Hepatic stellate cell (primary cell): Measurements from ENCODE around the gene SAXO1.
A peak's percentile ranks its signal among the peaks of the same experiment; 100 is the strongest.

ENCODE experiments used
- DNase-seq: peaks from one replicate; pipeline ENCODE4 v3.0.0; 2011; ENCODE audit warnings: low spot score

SAXO1 gene

DNA sequence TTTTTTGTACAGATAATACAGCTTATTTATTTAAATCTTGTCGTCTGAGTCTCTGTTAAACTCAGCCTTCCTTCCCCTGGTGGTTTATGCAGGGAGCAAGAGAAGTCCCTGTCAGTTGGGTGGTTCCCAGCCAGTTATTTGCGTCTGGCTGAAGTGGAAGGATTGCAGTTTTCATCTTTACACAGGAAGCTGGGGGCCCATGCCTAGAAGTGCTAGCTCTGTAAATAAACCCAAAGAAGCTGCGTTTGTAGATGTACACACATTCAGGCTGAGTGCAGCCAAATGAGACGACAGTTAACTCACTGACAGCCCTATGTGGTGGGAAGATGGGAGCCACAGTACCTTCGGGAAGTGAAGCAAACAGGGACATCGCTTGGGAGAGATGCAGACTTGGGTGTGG lies 122.1 kb downstream of the SAXO1 start:
- peak; percentile 67 for DNase-seq

DNA sequence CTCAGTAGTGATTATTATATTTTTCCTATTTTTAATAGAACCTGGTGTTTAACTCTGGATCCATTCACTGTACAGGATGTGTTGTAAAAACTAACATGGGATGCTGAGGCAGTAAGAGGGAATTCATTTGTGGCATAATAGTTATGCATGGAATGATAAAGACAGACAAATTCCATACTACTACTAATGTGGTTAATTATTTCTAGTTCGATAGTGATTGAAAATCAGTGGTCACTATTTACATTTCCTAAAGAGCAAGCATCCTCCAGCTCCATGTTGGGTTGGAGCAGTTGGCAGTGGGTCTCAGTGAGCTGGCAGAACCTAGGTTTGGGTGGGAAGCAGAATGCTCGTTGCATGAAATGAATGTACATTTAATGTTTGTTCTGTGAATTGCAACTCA lies 122.6 kb downstream of the SAXO1 start:
- peak; percentile 50 for DNase-seq

DNA sequence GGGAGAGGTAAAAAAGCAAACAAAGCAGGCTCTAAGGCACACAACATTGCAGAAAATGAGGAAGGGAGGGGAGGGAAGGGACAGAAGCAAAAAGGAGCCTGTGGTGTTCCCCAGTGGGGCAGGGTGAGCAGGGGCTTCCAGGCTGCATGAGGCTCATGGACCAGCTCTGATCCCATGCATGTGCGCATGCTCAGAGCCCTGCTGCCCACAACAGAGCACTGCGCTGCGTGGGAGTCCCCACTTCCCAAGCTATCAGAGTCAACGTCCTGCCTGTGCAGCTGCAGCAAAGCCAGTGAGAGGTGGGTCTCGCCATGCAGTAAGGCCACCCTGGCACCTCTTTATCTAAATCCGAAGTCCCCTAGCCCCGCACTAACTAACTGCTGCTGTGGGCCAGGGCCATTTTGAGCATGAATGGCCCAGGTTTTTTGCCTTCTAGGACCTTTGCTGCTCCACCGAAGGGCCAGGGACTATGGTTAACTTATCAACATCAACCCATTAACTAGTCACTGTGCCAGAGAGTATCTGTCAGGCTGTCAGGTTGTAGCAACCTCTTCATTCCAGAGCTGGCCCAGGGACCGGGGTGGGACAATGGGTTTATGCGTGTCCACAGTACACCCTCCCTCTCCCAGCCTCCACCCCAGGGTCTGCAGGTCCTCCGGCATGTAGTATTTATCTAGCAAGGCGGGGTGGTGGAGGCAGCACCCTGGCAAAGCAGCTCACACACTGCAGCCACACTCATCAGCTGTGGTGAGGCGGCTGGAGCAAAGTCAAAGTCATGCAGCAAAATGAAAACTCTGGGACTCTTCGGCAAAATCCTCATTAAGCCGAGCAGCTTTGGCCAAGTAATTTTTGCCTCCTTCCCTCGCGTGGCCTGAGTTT lies 123.6 kb downstream of the SAXO1 start:
- DNase-seq, result no peak

DNA sequence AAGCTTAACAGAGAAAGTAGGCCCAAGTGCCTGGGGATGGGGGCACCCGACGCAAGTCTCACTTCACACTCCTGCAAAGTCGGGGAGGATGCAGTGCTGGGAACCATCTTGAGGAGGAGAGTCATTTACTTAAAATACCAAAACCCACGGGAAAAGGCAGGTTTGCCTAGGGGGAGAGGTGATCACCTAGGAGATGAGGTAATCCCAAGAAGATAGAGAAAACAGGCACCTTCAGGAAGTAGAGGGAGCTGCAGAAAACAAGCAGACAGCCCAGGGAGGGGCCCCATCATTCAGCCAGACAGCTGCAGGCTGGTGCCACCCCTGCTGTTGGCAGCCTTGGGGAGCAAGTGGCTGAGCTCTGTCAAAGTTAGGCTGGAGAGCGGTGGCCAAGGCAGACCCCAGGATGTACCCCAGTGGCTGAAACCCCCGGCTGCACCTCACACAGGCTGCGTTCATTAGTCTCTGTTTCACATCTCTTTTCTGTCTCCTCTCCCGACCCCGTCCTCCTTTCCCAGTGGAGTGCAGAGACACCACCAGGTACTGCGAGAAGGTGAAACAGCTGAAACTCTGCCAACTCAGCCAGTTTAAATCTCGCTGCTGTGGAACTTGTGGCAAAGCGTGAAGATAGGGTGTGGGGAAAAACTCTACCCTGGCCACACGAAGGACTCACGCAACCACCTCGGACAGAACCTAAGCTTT lies 124.9 kb downstream of the SAXO1 start:
- no peak for DNase-seq

DNA sequence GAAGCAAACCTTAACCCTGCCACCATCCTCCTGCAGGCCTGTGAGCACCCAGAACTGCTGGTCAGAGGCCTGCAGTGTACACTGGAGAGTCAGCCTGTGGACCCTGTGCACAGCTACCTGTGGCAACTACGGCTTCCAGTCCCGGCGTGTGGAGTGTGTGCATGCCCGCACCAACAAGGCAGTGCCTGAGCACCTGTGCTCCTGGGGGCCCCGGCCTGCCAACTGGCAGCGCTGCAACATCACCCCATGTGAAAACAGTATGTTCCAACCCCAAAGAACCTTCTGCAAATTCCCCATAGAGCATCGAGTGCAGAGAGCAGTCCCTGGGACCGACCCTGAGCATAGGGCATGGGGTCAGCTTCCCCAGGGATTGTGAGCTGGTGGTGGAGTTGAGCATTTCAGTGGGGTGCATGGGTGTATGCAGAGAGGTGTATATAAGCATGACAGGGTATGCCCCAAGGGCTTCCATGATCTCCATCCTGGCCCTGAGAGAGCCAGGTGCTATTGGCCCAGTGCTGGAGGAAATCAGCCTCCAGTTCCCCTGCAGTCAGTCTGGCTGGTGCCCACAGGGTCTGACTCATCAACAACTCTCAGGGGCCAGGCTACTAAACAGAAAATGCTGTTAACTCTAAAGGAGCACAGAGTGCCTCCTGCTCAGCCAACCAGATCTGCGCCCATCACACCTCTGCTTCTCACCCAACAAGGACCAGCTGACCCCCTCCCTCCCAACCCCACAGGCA lies 126.2 kb downstream of the SAXO1 start:
- DNase-seq, result peak; percentile 83

DNA sequence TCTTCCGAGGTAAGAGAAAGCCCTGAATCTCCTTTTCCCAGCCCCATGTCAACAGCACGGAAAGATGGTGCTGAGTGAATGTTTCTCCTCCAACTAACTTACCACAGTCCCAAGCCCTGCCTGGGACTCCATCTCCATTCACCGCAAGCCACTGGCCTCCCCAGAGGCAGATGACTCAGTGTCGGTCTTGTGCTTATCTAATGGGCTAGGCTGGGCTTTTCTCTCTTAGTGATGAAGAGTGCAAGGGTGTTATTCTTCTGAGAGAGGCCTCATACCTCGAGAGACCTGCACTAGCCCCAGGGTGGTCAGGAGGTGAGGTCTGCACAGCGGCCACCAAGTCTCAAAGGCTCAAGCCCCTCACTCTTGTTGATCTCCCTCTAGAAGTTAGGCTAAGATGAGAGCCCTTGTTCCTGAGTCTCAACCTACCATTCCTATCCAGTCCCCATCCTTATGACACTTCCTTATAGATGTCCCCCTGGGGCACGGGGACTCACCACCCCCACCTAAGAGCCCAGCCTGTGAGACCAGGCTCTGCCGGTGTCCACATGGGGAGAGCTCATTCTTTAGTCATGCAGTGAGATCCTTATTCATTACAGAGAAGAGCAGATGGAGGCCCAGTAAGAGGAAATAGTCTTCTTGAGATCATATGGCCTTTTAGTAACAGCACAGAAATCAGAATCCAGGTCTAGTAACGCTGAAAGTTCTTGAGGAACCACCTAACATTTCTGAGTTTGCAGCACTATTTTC lies 127.0 kb downstream of the SAXO1 start:
- DNase-seq, result peak; percentile 77

DNA sequence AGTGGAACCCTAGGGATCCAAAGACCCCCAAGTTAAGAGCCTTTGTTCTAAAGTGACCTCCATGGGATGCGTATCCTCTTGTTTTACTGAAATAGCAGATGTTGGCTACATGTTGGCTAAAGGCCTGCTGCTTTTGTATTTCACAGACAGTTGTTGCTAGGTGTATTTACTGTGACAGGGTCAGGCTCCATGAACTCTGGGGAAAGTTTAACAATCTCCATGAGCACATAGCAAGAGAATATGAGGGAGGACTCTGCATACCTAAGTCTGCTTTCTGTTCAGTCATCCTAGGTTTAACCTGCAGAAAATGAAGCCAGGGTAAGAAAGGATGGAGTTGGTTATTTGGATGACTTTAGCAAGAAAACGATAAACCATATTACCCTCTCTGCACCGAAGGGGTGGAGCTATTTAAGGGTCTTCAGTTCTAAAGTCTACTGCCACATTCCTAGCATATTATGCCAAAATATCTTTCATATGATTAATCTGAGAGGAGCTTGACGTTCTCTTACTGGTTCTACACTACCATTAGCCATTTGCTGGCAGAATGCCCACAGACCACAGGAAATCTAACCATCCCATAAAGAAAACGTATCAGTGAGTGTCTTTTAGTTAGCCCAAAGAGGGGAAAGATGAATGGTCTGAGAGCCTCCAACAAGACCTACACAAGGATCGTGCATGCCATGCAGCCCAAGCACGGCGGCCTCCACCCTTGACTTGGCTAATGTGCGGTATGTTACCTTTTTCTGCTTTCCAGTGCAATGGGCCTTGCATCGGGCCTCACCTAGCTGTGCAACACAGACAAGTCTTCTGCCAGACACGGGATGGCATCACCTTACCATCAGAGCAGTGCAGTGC lies 127.8 kb downstream of the SAXO1 start:
- peak; percentile 61 for DNase-seq

DNA sequence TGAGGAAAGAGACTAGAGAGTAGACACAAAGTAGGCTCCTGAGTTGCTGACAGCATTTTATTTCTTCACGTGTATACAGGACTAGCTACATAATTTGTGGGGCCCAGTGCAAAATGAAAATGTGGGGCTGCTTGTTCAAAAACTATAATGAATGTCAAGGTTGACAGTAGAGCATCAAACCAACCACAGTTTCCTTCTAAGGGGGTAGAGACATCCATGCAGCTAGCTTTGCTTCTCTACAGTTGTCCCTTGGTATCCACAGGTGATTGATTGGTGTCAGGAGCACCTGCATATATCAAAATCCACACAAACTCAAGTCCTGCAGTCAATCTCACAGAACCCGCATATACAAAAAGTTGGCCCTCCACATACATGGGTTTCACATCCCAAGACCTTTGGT lies 129.6 kb downstream of the SAXO1 start:
- DNase-seq, result no peak

DNA sequence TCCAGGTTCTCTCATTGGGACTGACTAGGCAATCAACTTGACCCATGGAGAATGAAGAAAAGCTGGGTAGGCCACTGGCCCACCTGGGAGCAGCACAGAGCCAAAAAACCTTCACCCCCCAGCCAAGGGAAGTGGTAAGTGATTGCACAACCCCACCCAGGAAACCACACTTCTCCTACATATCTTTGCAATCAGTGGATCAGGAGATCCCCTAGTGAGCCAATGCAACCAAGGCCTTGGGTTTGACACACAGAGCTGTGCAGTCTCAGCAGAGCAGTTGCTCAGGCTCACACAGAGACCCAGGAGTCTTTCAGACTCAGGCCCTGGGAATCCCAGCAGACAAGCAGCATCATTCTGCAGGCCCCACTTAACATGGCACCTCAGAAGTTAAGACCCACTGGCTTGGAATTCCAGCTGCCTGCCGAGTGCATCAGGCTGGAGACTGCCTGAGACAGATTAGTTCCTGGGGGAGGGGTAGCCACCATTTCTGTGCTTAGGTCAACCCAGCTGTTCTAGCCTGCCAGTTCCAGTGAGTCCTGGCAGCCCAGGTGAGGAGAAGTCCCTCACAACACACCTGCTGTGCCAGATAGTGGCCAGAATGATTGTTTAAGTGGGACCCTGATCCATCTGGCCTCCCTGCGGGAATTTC lies 136.4 kb downstream of the SAXO1 start:
- DNase-seq, result no peak

DNA sequence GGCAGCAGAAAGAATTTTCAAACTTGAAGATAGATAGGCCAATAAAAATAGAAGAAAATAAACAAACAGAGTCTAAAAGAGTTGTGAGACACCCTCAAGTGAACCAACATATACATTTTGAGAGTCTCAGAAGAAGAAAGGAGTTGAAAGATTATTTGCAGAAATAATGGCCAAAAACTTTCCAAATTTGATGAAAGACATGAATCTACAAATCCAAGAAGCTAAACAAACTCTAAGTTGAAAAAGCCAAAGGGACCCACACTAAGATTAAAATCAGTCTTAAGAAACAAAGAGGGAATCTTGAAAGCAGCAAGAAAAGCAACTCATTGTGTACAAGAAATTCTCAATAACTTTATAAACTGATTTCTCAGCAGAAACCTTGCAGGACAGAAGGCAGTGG lies 137.0 kb downstream of the SAXO1 start:
- no peak for DNase-seq

DNA sequence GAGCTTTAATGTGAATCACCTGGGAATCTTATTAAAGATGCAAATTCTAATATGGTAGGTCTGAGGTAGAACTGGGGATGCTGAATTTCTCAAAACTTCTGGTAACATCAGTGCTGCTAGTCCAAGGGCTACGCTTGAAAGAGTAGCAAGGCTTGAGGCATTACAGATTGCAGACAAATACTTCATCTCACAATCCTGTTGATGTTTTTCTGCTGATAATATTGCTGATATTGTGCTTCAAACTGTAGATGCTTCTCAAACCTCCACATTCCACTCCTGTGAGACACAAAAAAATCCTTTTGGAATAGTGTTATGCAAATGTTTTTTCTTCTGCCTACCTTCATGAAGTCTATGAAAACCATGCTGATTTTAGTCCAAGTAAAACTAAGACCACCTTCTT lies 139.5 kb downstream of the SAXO1 start:
- no peak for DNase-seq

DNA sequence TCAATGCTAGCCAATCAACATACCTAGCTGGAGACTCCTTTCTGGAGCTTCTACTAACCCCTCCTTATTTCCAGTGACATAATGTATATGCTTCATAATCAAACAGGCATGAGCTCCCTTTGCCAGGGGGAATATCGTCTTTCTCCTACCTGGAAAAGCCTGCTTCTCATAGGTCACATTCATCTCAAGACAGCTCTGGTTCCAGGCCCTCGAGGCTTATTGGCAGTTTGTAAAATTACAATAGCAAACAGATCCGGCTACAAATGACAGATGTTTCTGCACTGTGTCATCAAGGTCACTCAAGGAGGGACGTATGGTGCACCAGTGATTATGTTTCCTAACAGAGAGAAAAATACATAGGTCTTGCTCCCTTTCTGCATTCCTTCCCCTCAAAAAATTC lies 140.0 kb downstream of the SAXO1 start:
- DNase-seq, result no peak

DNA sequence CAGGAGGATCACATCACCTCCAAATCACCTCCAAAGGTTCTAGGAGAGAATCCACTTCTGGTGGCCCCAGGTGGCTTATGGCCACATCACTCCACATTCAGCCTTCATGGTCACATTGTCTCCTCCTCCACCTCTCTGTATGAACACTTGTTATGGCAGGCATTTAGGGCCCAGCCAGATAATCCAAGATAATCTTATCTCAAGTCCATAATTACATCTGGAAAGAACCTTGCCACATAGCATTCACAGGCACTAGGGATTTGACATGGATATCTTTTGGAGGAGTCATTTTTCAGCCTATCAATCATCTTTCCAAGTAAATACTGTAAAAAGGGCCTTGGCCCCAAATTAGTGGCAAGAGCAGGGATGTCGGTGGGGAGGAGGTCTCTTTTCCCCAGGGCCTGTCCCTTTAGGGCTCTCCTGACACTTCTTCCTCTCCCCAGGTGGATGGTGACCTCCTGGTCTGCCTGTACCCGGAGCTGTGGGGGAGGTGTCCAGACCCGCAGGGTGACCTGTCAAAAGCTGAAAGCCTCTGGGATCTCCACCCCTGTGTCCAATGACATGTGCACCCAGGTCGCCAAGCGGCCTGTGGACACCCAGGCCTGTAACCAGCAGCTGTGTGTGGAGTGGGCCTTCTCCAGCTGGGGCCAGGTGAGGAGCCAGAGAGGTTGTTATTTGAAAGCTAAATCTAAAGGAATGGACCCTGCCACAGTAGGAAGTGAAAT lies 140.9 kb downstream of the SAXO1 start:
- DNase-seq, result no peak

DNA sequence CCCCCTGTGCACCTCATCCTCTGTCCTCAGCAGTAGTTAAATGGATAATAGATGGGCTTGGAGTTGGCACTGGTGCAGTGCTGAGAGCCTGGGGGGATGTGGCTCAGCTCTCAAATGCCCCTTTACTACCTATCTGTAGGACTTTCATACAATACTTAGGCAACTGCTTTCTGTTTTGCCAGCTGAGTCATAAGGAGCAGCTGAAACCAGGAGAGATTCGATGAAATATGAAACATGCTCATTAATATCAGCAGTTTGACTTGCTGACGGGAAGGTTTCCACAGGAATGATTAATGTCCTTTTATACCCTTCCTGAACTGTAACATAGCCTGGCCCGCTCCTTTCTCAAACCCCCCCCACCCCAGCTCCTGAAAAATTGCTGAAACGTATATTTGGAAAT lies 142.6 kb downstream of the SAXO1 start:
- DNase-seq, result peak; percentile 50

DNA sequence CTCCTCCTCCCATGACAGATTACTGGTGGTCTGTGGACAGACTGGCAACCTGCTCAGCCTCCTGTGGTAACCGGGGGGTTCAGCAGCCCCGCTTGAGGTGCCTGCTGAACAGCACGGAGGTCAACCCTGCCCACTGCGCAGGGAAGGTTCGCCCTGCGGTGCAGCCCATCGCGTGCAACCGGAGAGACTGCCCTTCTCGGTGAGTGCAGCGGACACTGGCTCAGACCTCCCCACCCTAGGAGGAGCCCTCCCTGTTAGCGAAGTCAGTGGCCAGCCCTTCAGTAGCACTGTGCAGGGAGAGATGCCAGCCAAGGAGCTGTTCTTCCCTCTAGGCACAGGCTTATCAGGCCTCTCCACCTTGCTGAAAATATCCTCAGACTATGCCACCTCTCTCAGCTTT lies 143.5 kb downstream of the SAXO1 start:
- no peak for DNase-seq

DNA sequence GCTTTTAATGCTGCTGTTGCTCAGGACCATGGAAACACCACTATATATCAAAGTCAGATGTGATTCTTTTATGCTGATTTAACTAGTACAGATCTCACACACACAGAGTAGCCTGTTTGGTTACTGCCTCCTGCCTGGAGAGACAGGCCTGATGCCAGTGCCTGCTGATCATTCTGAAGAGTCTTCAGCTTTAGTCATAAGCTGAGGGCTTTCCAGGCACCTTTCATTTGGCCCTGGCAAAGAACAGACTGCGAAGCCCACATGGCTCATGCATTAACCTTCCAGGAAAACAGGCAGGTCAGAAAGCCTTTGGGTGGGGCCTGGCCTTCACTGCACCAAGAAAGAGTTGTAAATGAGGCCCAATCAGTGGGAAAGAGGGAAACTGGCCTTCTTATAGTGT lies 144.7 kb downstream of the SAXO1 start:
- DNase-seq, result no peak

DNA sequence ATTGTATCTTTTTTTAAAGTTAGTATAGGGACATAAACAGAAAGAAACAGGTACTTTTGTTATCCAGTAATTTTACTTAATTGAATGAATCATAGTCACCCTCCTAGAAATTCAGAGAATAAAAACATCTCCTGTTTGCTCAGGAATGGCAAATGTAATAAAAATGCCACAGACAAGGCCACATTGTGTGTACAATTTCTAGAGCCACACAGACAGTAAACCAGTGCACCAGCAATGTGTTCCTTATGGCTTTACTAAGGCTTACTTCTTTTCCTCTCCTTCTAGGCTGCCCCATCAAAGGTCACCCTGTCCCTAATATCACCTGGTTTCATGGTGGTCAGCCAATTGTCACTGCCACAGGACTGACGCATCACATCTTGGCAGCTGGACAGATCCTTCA lies 145.5 kb downstream of the SAXO1 start:
- no peak for DNase-seq

DNA sequence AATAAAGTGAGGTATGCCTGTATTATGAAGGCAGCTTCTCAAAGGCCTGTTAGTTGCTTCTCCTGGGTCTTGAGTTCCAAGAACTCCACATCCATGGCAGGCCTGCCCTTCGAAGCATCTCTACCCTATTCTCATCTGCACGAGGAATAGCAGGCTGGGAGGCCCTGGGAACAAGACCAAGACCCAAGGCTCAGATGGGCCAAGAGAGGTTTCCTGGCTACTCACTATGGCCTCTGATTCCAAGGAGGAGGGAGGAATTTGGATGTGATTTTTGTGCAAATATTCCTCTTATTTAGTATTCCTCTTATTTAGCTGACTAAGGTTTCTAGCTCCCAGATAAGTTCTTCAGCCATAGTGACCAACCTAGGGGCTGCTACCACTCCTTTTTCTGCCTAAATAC lies 151.3 kb downstream of the SAXO1 start:
- DNase-seq, result no peak

DNA sequence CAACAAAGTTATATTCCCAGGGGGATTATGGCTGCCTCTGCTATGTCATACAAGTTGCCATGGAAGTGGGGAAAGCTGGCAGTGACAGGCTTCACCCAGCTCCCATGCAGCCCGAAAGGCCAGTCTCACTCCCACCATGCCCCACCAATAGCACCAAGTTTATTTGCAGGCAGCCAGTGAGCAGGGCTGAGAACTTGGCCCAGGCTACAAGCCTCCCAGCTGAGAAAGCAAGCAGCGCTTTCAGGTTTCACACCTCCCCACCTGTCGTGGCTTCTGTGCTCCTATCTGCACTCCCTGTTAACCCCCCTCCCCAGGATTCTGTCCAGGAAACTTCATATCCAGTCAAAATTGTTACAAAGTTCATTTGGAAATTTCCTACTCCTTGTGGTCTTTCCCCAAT lies 155.0 kb downstream of the SAXO1 start:
- no peak for DNase-seq
